Keratinocyte (primary cell): ENCODE measurements around the gene FHIT. TPM values are rescaled to one million over a fixed set of nuclear protein-coding genes. Genes with fewer than 3 reads are reported as not detected.

Experiments
- DNase-seq: peaks from one replicate; pipeline ENCODE4 v3.0.0-alpha.2; 2011; ENCODE audit warnings: low read depth, missing footprints, low spot score
- FAIRE-seq: peaks from 2 replicates; lab custom pipeline; 2011; peaks lifted over from hg19 to GRCh38; lab: Jason Lieb, UNC
- H2AFZ ChIP-seq: 2 replicates; pipeline ENCODE4 v1.6.0; 2012; ENCODE audit warnings: low read length, control low read depth, inconsistent platforms; ENCODE audit not compliant: control insufficient read depth
- H3K27ac ChIP-seq: 2 replicates; pipeline ENCODE4 v1.5.1; 2011; ENCODE audit warnings: low read length; ENCODE audit not compliant: control insufficient read depth, insufficient read depth
- H3K27me3 ChIP-seq: 3 replicates; pipeline ENCODE4 v1.6.0; 2011; ENCODE audit warnings: low read length; ENCODE audit not compliant: control insufficient read depth, insufficient read depth; ENCODE audit errors: extremely low read depth
- H3K36me3 ChIP-seq, 2 experiments: 2 replicates in 1 of 2; 3 replicates in 1 of 2; pipeline ENCODE4 v1.5.1; 2011; ENCODE audit warnings: low read length in 2 of 2, mild to moderate bottlenecking in 1 of 2; ENCODE audit not compliant: control insufficient read depth in 2 of 2, insufficient read depth in 2 of 2; ENCODE audit errors: extremely low read depth in 1 of 2
- H3K4me1 ChIP-seq: 3 replicates; pipeline ENCODE4 v1.5.1; 2011; ENCODE audit warnings: low read length; ENCODE audit not compliant: control insufficient read depth, insufficient read depth; ENCODE audit errors: extremely low read depth
- H3K4me2 ChIP-seq: 3 replicates; pipeline ENCODE4 v1.6.0; 2011; ENCODE audit warnings: low read depth, low read length; ENCODE audit not compliant: control insufficient read depth, insufficient read depth; ENCODE audit errors: extremely low read depth
- H3K4me3 ChIP-seq, 3 experiments: fragments of 200-600 bp in 1 of 3; sonication (generic) in 1 of 3; 2 replicates in 2 of 3; 3 replicates in 1 of 3; pipeline ENCODE4 v1.5.1; 2011 to 2016; ENCODE audit warnings: low read length in 3 of 3, mild to moderate bottlenecking in 3 of 3, control low read depth in 2 of 3, inconsistent platforms in 1 of 3, low read depth in 1 of 3, mixed read lengths in 1 of 3, mixed run types in 1 of 3, moderate library complexity in 1 of 3; ENCODE audit not compliant: control insufficient read depth in 2 of 3, insufficient read depth in 2 of 3; ENCODE audit errors: extremely low read depth in 1 of 3
- H3K79me2 ChIP-seq: 2 replicates; pipeline ENCODE4 v1.6.0; 2012; ENCODE audit warnings: low read length; ENCODE audit not compliant: control insufficient read depth, insufficient read depth
- H3K9ac ChIP-seq: 3 replicates; pipeline ENCODE4 v1.6.0; 2011; ENCODE audit warnings: low read length; ENCODE audit not compliant: control insufficient read depth, insufficient read depth; ENCODE audit errors: extremely low read depth
- H3K9me1 ChIP-seq: 3 replicates; pipeline ENCODE4 v1.6.0; 2011; ENCODE audit warnings: low read length; ENCODE audit not compliant: control insufficient read depth, insufficient read depth; ENCODE audit errors: extremely low read depth
- H3K9me3 ChIP-seq: 2 replicates; pipeline ENCODE4 v1.5.1; 2012; ENCODE audit warnings: low read depth, low read length; ENCODE audit not compliant: control insufficient read depth
- H4K20me1 ChIP-seq: 3 replicates; pipeline ENCODE4 v1.6.0; 2011; ENCODE audit warnings: low read length; ENCODE audit not compliant: control insufficient read depth, insufficient read depth; ENCODE audit errors: extremely low read depth
- EZH2 ChIP-seq: IDR thresholded peaks from one replicate; pipeline ENCODE4 v1.6.1; 2012; ENCODE audit warnings: inconsistent platforms, mild to moderate bottlenecking, low read length, moderate library complexity
- dilution Hi-C: fragments of 300-500 bp; cut with MboI; formaldehyde crosslinking; loops from one replicate; pipeline ENCODE4 v1.7.0; 2020; ENCODE audit warnings: low sequenced_read_pairs; ENCODE audit not compliant: extremely low pct_ligation_motif_present
- polyA plus RNA-seq, 5 experiments: library from polyadenylated mRNA; depleted of rRNA in 3 of 5; stranded (reverse) in 3 of 5; stranded (forward) in 1 of 5; unstranded in 1 of 5; fragments of >200 nt; gene quantifications; 1 replicate in 1 of 5; 2 replicates in 3 of 5; 3 replicates in 1 of 5; pipeline versions ENCODE4 v1.2.1 to v1.2.3, GENCODE V29; 2011 to 2012; ENCODE audit warnings: missing spikeins in 2 of 5, low read depth in 1 of 5, low replicate concordance in 1 of 5
- TF ChIP-seq, protein P1 (sequence below), 3 experiments: IDR thresholded peaks in 1 of 3; conservative IDR thresholded peaks in 1 of 3; optimal IDR thresholded peaks in 1 of 3; 2 replicates in 2 of 3; 3 replicates in 1 of 3; pipeline versions ENCODE3 to v1.5.1; 2011; ENCODE audit warnings: low read length in 3 of 3, mild to moderate bottlenecking in 3 of 3, moderate library complexity in 2 of 3, control low read depth in 1 of 3, inconsistent platforms in 1 of 3; ENCODE audit not compliant: insufficient read depth in 2 of 3; ENCODE audit errors: extremely low read depth in 1 of 3

FHIT gene
- polyA plus RNA-seq, 1 donor (not counting 4 experiments of a cell fraction or from before 2014, with no cell fraction given): 2.2 TPM

- DNase-seq: no peak
- H3K9me1 ChIP-seq: no peaks in the 10 kb centered on the region
- H3K4me3 ChIP-seq: no peak overlapping the region
- no peaks in the 10 kb centered on the region for H4K20me1 ChIP-seq
- no peak overlapping the region for H3K4me2 ChIP-seq
- H3K4me1 ChIP-seq: no peaks in the 10 kb centered on the region
- no peaks in the 10 kb centered on the region for H3K79me2 ChIP-seq
- no peak for FAIRE-seq
- no peak overlapping the region for H3K27ac ChIP-seq
- H3K9me3 ChIP-seq: no peaks in the 10 kb centered on the region
- no peak overlapping the region for H2AFZ ChIP-seq
- no peaks in the 10 kb centered on the region for H3K36me3 ChIP-seq
- TF ChIP-seq, protein P1, sequence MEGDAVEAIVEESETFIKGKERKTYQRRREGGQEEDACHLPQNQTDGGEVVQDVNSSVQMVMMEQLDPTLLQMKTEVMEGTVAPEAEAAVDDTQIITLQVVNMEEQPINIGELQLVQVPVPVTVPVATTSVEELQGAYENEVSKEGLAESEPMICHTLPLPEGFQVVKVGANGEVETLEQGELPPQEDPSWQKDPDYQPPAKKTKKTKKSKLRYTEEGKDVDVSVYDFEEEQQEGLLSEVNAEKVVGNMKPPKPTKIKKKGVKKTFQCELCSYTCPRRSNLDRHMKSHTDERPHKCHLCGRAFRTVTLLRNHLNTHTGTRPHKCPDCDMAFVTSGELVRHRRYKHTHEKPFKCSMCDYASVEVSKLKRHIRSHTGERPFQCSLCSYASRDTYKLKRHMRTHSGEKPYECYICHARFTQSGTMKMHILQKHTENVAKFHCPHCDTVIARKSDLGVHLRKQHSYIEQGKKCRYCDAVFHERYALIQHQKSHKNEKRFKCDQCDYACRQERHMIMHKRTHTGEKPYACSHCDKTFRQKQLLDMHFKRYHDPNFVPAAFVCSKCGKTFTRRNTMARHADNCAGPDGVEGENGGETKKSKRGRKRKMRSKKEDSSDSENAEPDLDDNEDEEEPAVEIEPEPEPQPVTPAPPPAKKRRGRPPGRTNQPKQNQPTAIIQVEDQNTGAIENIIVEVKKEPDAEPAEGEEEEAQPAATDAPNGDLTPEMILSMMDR (optimal IDR thresholded peaks at IDR 0.05 in 1 of 3, IDR thresholded peaks at IDR 0.05 in 1 of 3, conservative IDR thresholded peaks at IDR 0.05 in 1 of 3; ENCODE audit: extremely low read depth in 1 of 3, insufficient read depth in 2 of 3, low read length in 3 of 3): no peak
- no peak for TF ChIP-seq EZH2
- dilution Hi-C loops: no loop called here
- H3K9ac ChIP-seq: no peak overlapping the region
- no peaks in the 10 kb centered on the region for H3K27me3 ChIP-seq
These were observed 14.7 kb downstream of the FHIT start for GRCh38 chr3:61236556-61236955.

GRCh38 chr3:61233746-61234145, 17.5 kb downstream of the FHIT start:
- Histone ChIP-seq H3K4me2 (no peak overlapping the region), H3K9me1 (no peaks in the 10 kb centered on the region), H2AFZ (no peak overlapping the region), H3K4me1 (no peaks in the 10 kb centered on the region), H3K27me3 (no peaks in the 10 kb centered on the region), H3K79me2 (no peaks in the 10 kb centered on the region), H3K27ac (no peak overlapping the region), H3K9me3 (no peaks in the 10 kb centered on the region), H3K4me3 (no peak overlapping the region), H4K20me1 (no peaks in the 10 kb centered on the region), H3K9ac (no peak overlapping the region), H3K36me3 (no peaks in the 10 kb centered on the region)
- no peak for FAIRE-seq
- TF ChIP-seq EZH2: no peak
- TF ChIP-seq, protein P1 (optimal IDR thresholded peaks at IDR 0.05 in 1 of 3, IDR thresholded peaks at IDR 0.05 in 1 of 3, conservative IDR thresholded peaks at IDR 0.05 in 1 of 3; ENCODE audit: extremely low read depth in 1 of 3, insufficient read depth in 2 of 3, low read length in 3 of 3): no peak
- dilution Hi-C loops: no loop called here
- no peak for DNase-seq
